Stimulated activated CD4-positive, alpha-beta T cell treated with anti-CD3 and anti-CD28 coated beads, TNF-alpha, amount 100 ng/mL, for 48 hours (primary cell): Measurements from ENCODE around the gene GGT6.

ENCODE experiments used
- DNase-seq, 3 donors: peaks; one replicate each; pipeline ENCODE4 v3.0.0-alpha.2; 2020; ENCODE audit warnings: low read depth in 3 of 3

The GGT6 gene

GRCh38 chr17:4539576-4540223, 20.7 kb downstream of the GGT6 start:
- no peak for DNase-seq

- DNase-seq = no peak
These were observed 21.4 kb downstream of the GGT6 start for GRCh38 chr17:4539025-4539424.

- DNase-seq = no peak
These were observed 22.0 kb downstream of the GGT6 start for GRCh38 chr17:4538236-4539002.

GRCh38 chr17:4537451-4538235, 22.7 kb downstream of the GGT6 start:
- DNase-seq = no peak

- DNase-seq = no peak
These were observed 23.5 kb downstream of the GGT6 start for GRCh38 chr17:4536742-4537411.

GRCh38 chr17:4536259-4536741, 24.1 kb downstream of the GGT6 start:
- DNase-seq = no peak

GRCh38 chr17:4535667-4536258, 24.6 kb downstream of the GGT6 start:
- DNase-seq = no peak

GRCh38 chr17:4534928-4535666, 25.3 kb downstream of the GGT6 start:
- DNase-seq = no peak

GRCh38 chr17:4534515-4534914, 25.9 kb downstream of the GGT6 start:
- no peak for DNase-seq

GRCh38 chr17:4533523-4534504, 26.6 kb downstream of the GGT6 start:
- no peak for DNase-seq

GRCh38 chr17:4532860-4533522, 27.4 kb downstream of the GGT6 start:
- no peak for DNase-seq

GRCh38 chr17:4531988-4532736, 28.2 kb downstream of the GGT6 start:
- no peak for DNase-seq

GRCh38 chr17:4530799-4531730, 29.3 kb downstream of the GGT6 start:
- no peak for DNase-seq

- no peak for DNase-seq
These were observed 30.7 kb downstream of the GGT6 start for GRCh38 chr17:4529533-4530152.

GRCh38 chr17:4527566-4528125, 32.7 kb downstream of the GGT6 start:
- no peak for DNase-seq

- DNase-seq = no peak
These were observed 33.2 kb downstream of the GGT6 start for GRCh38 chr17:4527134-4527533.
